Mononuclear cell (primary cell): Measurements from ENCODE around the gene NAALAD2. TPM values are rescaled to one million over a fixed set of nuclear protein-coding genes. Genes with fewer than 3 reads are reported as not detected.
"Not testable (repeated sequence)": the region's sequence is repeated elsewhere in the genome, so short reads cannot be mapped to it uniquely, and the experiment has no call there.

Source experiments
- H3K27me3 ChIP-seq: 2 replicates; pipeline ENCODE4 v1.6.0; 2011; ENCODE audit warnings: low read length, control low read depth; ENCODE audit not compliant: insufficient read depth
- H3K4me1 ChIP-seq: 2 replicates; pipeline ENCODE4 v1.5.1; 2011; ENCODE audit warnings: mild to moderate bottlenecking, low read length, control low read depth; ENCODE audit not compliant: insufficient read depth
- H3K4me3 ChIP-seq: 2 replicates; pipeline ENCODE4 v1.5.1; 2011; ENCODE audit warnings: mild to moderate bottlenecking, low read length, moderate library complexity
- H3K9me3 ChIP-seq: 2 replicates; pipeline ENCODE4 v1.5.1; 2011; ENCODE audit warnings: low read depth, mild to moderate bottlenecking, control low read depth, low read length
- total RNA-seq: library from RNA; depleted of rRNA; stranded (reverse); fragments of >200 nt; gene quantifications from one replicate; pipeline ENCODE4 v1.2.3, GENCODE V29; 2012

The NAALAD2 gene
- total RNA-seq, result not detected

DNA sequence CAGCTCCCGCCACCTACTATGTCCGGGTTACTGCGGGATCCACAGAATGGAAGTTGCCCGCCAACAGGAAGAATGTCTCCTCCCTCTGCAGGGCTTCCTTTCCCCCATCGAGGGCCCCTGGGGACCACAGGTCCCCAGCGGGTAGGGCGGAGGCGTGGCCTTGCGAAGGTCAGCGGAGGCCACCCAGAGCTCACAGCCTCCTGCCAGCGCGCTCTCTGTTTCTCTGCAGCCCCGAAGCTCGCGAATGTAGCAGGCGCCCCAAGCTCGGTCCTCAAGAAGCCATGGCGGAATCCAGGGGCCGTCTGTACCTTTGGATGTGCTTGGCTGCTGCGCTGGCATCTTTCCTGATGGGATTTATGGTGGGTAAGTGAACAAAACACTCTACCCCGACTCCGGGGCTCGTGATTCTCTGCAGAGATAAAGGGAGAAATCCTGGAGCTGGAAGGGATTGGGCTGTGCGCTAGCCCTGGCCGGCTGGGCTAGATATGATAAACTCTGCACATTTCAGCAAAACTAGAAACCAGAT, at the start of gene NAALAD2:
TSS of gene NAALAD2 (plus strand) at position 186 of the 526 bp plus-strand sequence. CDS start at position 282, 96 bp downstream.
- no peak within 1 kb of the TSS for H3K4me3 ChIP-seq
- peaks cover 6% of the 10 kb centered on the region for H3K4me1 ChIP-seq
- peaks cover 33% of the 10 kb centered on the region for H3K27me3 ChIP-seq
- no peaks in the 10 kb centered on the region for H3K9me3 ChIP-seq

DNA sequence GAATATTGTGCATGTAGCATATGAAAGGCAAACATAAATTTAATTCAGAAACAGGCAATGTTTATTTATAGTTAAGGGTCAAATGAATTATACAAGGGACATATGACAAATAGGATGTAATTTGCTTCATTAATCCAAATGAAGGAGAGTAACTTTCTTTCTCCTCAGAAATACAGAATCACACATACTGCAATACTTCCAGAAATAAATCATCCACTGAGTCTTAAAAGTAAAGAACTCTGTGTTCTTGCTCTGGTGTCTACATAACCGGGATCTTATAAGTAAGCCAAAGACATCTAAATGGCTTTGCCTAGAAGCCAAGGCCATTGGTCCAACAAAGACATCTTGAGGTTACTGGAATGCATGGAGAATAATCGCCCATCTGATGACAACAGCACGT, 48.8 kb upstream of the NAALAD2 start, which contains the start of gene UBTFL1:
TSS of gene UBTFL1 (plus strand) at position 301 of the 400 bp plus-strand sequence. CDS start at position 301, 0 bp downstream.
- H3K9me3 ChIP-seq, H3K4me3 ChIP-seq, H3K4me1 ChIP-seq, H3K27me3 ChIP-seq: not testable (repeated sequence)

DNA sequence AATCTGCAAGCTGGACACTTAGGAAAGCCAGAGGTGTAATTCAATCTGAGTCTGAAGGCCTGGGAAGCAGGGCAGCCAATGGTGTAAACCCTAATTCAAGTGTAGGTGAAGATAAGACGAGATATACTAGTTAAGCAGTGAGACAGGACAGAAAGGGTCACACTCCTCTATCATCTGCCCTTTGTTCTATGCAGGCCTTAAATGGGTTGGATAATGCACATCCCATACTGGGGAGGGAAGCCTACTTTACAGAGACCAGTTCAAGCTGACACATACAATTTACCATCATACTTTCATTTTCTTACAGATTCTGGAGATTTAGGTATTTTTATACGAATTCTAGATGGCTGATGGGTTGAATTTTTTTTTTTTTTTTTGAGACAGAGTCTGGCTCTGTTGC, 45.7 kb upstream of the NAALAD2 start:
- H3K4me3 ChIP-seq, H3K9me3 ChIP-seq, H3K27me3 ChIP-seq, H3K4me1 ChIP-seq: not testable (repeated sequence)

DNA sequence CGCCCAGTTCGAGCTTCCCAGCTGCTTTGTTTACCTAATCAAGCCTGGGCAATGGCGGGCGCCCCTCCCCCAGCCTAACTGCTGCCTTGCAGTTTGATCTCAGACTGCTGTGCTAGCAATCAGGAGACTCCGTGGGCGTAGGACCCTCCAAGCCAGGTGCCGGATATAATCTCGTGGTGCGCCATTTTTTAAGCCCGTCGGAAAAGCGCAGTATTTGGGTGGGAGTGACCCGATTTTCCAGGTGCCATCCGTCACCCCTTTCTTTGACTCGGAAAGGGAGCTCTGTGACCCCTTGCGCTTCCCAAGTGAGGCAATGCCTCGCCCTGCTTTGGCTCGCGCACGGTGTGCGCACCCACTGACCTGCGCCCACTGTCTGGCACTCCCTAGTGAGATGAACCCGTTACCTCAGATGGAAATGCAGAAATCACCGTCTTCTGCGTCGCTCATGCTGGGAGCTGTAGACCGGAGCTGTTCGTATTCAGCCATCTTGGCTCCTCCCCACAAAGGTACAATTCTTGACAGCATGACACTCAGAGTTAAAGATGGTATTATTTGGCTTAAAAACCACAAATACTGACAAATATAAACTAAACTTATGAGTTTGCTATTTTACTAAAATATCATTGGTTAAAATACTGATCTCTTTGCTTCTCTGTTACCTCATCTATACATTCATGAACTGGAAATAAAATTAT, 39.1 kb upstream of the NAALAD2 start:
- H3K4me3 ChIP-seq, H3K27me3 ChIP-seq, H3K4me1 ChIP-seq, H3K9me3 ChIP-seq: not testable (repeated sequence)

DNA sequence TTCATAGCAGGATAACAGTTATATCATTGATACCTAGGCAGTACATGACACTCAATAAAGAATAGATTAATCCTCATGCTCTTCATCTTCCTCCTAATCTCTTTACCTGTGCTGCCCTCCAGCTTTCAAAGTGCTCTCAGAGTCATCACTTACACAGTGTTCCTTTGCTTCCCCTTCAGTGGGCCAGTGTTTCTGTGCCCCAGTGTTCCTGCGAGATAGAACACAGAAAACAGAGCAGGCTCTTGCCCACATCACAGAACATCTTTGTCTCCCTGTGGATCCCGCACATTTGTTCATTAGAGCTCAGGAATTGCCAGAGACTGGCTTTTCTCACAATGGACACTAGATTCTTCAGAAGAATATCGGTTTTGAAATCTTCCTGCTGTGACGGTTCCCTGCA, 36.2 kb upstream of the NAALAD2 start:
- not testable (repeated sequence) for H3K4me3 ChIP-seq, H3K9me3 ChIP-seq, H3K27me3 ChIP-seq, H3K4me1 ChIP-seq

DNA sequence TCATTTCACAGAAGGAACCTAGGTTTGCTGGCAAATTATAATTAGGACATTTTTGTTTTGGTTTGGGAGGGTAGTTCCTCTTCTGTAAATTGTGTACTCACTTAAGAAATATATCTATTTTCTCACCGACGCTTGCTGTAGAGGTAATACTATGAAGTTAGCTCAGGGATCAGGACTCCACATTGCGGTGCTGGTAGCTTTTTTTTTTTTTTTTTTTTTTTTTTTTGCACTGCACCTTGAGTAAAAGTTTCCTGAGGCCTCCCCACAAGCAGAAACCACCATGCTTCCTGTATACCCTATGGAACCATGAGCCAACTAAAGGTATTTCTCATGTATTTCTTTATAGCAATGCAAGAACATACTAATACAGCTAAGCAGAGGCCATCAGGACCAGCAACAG, 34.0 kb upstream of the NAALAD2 start:
- Histone ChIP-seq H3K4me3 (no peak overlapping the region), H3K9me3 (no peaks in the 10 kb centered on the region), H3K27me3 (no peaks in the 10 kb centered on the region), H3K4me1 (no peaks in the 10 kb centered on the region)

DNA sequence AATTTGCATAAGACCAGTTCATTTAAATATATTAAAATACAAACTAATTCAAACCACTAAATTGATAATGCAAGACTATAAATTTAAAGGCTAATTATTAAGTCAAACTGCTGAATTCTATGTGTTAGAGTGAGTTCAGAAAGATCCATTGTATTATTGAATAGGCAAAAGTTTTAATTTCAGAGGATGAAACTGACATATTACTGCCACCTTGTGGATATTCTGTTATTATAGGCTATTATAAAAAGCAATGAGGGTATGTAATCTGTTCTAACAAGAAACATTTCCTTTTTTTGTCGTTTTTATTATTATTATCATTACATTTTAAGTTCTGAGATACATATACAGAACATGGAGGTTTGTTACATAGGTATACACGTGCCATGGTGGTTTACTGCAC, 20.9 kb upstream of the NAALAD2 start:
- no peaks in the 10 kb centered on the region for H3K4me1 ChIP-seq
- no peaks in the 10 kb centered on the region for H3K27me3 ChIP-seq
- no peaks in the 10 kb centered on the region for H3K9me3 ChIP-seq
- no peak overlapping the region for H3K4me3 ChIP-seq

DNA sequence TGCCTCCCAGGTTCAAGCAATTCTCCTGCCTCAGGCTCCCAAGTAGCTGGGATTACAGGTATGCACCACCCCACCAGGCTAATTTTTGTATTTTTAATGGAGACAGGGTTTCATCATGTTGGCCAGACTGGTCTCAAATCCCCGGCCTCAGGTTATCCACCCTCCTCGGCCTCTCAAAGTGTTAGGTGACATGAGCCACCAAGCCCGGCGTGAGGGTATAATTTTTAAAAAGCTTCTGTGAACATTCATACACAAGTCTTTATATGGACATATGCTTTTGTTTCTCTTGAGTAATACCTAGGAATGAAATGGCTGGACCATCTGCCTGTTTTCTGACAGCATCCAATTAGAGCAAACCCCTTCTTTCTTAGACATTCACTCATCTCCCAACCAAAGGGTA, 14.3 kb upstream of the NAALAD2 start:
- no peaks in the 10 kb centered on the region for H3K27me3 ChIP-seq
- no peaks in the 10 kb centered on the region for H3K9me3 ChIP-seq
- no peaks in the 10 kb centered on the region for H3K4me1 ChIP-seq
- no peak overlapping the region for H3K4me3 ChIP-seq

DNA sequence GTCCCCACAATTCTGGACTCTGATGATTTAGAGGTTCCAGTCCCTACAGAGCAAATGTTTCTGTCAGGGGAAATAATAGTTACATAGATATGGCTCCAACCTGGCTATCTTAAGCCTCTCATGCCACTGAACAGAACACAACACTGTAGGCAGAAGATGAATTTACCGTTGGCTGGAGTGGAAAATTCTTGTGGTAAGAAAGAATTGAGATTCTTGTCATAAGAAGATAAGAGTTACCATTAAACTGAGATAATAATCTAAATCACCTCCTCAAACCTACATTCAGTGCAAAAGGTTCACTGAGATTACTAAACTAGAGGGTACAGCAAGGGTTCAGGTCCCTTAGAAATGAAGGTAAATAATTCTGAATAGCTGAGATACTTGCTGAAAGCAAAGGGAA, 10.1 kb upstream of the NAALAD2 start:
- Histone ChIP-seq H3K4me3 (no peak overlapping the region), H3K4me1 (no peaks in the 10 kb centered on the region), H3K27me3 (no peaks in the 10 kb centered on the region), H3K9me3 (no peaks in the 10 kb centered on the region)

DNA sequence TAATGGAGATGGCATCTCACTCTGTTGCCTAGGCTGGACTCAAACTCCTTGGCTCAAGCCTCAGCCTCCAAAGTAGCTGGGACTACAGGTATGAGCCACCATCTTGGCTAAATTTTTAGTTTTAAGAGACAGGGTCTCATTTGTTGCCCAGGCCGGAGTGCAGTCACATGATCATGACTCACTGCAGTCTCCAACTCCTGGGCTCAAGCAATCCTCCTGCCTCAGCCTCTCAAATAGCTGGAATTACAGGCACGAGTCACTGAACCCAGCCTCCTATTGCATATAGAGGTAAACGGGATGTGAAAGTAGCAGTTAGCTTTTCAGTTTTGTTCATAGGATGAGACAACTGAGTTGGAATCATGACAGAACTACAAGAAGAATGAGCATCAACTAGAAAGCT, 9.5 kb upstream of the NAALAD2 start:
- no peaks in the 10 kb centered on the region for H3K4me1 ChIP-seq
- H3K4me3 ChIP-seq, result no peak overlapping the region
- H3K27me3 ChIP-seq, result no peaks in the 10 kb centered on the region
- H3K9me3 ChIP-seq, result no peaks in the 10 kb centered on the region

DNA sequence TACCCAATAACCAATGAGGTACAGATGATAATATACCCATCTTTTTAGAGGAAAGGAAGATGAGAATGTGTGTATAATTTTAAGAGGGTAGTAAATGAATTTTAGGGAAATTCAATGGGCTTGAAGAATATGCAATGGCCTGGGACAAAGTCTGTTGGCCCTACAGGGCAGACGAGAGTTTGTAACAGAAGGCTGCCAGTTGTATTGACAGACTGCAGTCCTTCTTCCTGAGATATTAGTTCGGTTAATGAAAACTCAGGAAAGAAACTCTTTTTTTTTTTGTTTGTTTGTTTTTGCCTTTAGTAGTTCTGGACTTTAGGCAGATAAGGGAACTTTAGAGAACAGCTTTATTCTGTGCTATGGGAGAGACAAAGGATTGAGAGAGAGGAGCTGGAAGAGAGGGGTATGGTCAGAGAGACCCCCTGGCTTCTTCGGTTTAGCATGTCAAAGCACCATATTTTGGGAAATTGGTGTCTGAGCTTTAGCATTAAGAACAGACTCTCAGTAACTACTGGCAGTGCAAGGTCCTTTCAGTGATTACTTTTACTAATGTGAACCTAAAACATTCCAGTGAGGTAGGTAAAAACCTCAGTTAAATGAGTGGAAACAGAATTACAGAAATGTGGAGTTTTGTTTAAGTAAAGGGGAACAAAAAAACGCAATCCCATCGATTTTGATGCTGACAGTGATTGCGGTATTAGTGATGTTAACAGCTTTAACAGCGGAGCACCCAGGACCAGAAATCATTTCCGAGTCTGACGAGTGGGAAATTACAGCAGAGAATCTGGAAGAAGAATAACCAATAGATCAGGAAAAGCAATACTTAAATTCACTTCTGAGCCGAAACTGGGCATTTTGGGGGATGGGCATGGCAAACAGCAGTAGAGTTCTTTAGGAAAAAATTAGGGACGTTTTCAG, 644 bp upstream of the NAALAD2 start:
- Histone ChIP-seq H3K27me3 (peaks cover 33% of the 10 kb centered on the region), H3K4me1 (peaks cover 6% of the 10 kb centered on the region), H3K9me3 (no peaks in the 10 kb centered on the region), H3K4me3 (no peak overlapping the region)

DNA sequence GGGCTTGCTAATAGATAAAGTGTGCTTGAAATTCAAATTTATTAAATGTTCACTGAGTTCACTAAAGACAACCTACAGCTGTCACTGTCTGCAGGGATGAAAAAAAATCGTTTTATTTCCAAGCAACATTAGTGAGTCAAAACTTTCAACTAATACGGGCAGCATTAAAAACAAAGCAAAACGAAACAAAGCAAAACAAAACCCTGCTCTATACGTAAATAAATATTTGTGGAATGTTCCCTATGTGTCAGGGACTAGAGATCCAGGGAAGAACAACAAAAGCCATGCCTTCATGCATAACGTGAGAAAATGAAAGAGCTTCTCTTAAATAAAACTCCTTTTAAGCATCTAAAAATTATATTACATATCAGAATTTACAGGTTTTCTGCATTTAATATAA, 553 bp downstream of the NAALAD2 start:
- Histone ChIP-seq H3K9me3 (no peaks in the 10 kb centered on the region), H3K4me1 (peaks cover 6% of the 10 kb centered on the region), H3K4me3 (no peak overlapping the region), H3K27me3 (peaks cover 33% of the 10 kb centered on the region)

DNA sequence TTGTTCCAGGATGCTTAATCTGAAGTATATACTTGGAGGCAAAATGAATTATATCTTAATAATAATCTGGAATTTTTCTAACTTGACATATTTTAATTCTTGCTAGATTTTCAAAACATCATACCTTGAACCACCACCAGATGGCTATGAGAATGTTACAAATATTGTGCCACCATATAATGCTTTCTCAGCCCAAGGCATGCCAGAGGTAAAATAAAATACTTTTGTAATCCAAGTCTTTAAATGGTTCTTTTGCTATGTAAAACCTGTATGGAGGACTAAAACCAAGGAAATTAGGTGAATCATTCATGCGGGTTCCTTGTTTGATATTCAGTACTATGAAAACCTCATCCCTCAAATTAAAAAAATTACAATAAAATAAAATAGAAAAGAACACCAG, 14.4 kb downstream of the NAALAD2 start:
- no peaks in the 10 kb centered on the region for H3K4me1 ChIP-seq
- H3K4me3 ChIP-seq, result no peak overlapping the region
- H3K27me3 ChIP-seq, result no peaks in the 10 kb centered on the region
- H3K9me3 ChIP-seq, result no peaks in the 10 kb centered on the region

DNA sequence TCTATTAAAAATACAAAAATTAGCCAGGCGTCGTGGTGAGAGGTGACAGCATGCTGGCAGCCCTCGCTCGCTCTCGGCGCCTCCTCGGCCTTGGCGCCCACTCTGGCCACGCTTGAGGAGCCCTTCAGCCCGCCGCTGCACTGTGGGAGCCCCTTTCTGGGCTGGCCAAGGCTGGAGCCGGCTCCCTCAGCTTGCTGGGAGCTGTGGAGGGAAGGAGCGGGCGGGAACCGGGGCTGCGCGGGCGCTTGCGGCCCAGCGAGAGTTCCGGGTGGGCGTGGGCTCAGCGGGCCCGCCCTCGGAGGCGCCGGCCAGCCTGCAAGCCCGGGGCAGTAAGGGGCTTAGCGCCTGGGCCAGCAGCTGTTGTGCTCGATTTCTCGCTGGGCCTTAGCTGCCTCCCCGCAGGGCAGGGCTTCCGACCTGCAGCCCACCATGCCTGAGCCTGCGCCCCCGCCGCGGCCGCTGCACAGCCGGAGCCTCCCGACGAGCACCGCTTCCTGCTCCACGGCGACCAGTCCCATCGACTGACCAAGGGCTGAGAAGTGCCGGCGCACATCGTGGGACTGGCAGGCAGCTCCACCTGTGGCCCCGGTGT, 32.6 kb downstream of the NAALAD2 start:
- H3K4me3 ChIP-seq, H3K27me3 ChIP-seq, H3K9me3 ChIP-seq, H3K4me1 ChIP-seq: not testable (repeated sequence)

DNA sequence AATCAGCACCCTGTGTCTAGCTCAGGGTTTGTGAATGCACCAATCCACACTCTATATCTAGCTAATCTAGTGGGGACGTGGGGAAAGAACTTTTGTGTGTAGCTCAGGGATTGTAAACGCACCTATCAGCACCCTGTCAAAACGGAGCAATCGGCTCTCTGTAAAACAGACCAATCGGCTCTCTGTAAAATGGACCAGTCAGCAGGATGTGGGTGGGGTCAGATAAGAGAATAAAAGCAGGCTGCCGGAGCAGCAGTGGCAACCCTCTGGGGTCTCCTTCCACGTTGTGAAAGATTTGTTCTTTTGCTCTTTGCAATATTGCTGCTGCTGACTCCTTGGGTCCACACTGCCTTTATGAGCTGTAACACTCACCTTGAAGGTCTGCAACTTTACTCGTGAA, 33.2 kb downstream of the NAALAD2 start:
- H3K4me3 ChIP-seq, result not testable (repeated sequence)

More for the DNA sequence above, 33.2 kb downstream of the NAALAD2 start:
- not testable (repeated sequence) for H3K4me1 ChIP-seq, H3K27me3 ChIP-seq, H3K9me3 ChIP-seq
